ENCODE measurements around the gene ERICH4. TPM values are rescaled to one million over a fixed set of nuclear protein-coding genes. Genes with fewer than 3 reads are reported as not detected.
"Not testable (repeated sequence)": the region's sequence is repeated elsewhere in the genome, so short reads cannot be mapped to it uniquely, and the experiment has no call there.

The ERICH4 gene
- total and polyA plus RNA-seq, 11 donors, result 0.10 to 0.30 TPM; not detected in 9

- peak overlapping the region in 11 of 12 donors; percentile 17 to 89 (median 77) for H3K27ac ChIP-seq
- peaks cover 0 to 15% (median 0%) of the 10 kb centered on the region in 9 donors for H3K36me3 ChIP-seq
- peaks cover 0 to 22% (median 0%) of the 10 kb centered on the region in 9 donors for H3K27me3 ChIP-seq
- TF ChIP-seq CTCF (IDR thresholded peaks at IDR 0.05) (no peak), POLR2A (IDR thresholded peaks at IDR 0.05) (no peak)
- 54 to 73% (median 68%) methylated on average over 12 of the region's 12 CpGs for WGBS, 4 donors
- peak overlapping the region in 7 of 12 donors; percentile 17 to 55 (median 33) for H3K4me3 ChIP-seq
- H3K9me3 ChIP-seq, result no peaks in the 10 kb centered on the region
- ATAC-seq, result peak in 2 of 4 donors; percentile 21 to 38
- DNase-seq, result no peak
- intact Hi-C loops (cut with DNase I), result loop anchor here in 1 of 10 donors (2.0 kb wide), 1 partner anchor 18 kb away; no protein-coding TSS in a partner anchor
- peaks cover 0 to 33% (median 11%) of the 10 kb centered on the region in 12 donors for H3K4me1 ChIP-seq
These were observed 37.4 kb downstream of the ERICH4 start for GRCh38 chr19:41480336-41480735.

- ATAC-seq (no peak), DNase-seq (no peak)
- Histone ChIP-seq H3K27ac (no peak overlapping the region), H3K27me3 (peaks cover 0 to 16% (median 3%) of the 10 kb centered on the region in 9 donors), H3K4me3 (no peak overlapping the region), H3K36me3 (peaks cover 0 to 9% (median 0%) of the 10 kb centered on the region in 9 donors), H3K4me1 (peaks cover 0 to 18% (median 7%) of the 10 kb centered on the region in 12 donors), H3K9me3 (peaks cover 0 to 10% (median 1%) of the 10 kb centered on the region in 12 donors)
- WGBS, 4 donors, result 78 to 85% (median 82%) methylated on average over 4 of the region's 4 CpGs
- no peak for TF ChIP-seq CTCF (IDR thresholded peaks at IDR 0.05)
- no peak for TF ChIP-seq POLR2A (IDR thresholded peaks at IDR 0.05)
- intact Hi-C loops (cut with DNase I), result no loop called here
These were observed 41.9 kb downstream of the ERICH4 start for GRCh38 chr19:41484822-41485221.

- intact Hi-C loops (cut with DNase I); H3K27ac ChIP-seq; H3K4me3 ChIP-seq; DNase-seq; H3K4me1 ChIP-seq; ATAC-seq; H3K36me3 ChIP-seq: not testable (repeated sequence)
- peaks cover 0 to 14% (median 0%) of the 10 kb centered on the region in 9 donors for H3K27me3 ChIP-seq
- WGBS, 4 donors, result 83 to 90% (median 88%) methylated on average over 4 of the region's 4 CpGs
- peaks cover 0 to 14% (median 1%) of the 10 kb centered on the region in 12 donors for H3K9me3 ChIP-seq
These were observed 44.0 kb downstream of the ERICH4 start for GRCh38 chr19:41486953-41487352.

- no peak overlapping the region for H3K27ac ChIP-seq
- intact Hi-C loops (cut with DNase I), result no loop called here
- no peak for DNase-seq
- ATAC-seq, result no peak
- H3K4me3 ChIP-seq, result no peak overlapping the region
- TF ChIP-seq POLR2A (IDR thresholded peaks at IDR 0.05) (no peak), CTCF (IDR thresholded peaks at IDR 0.05) (no peak)
- peaks cover 0 to 7% (median 0%) of the 10 kb centered on the region in 12 donors for H3K9me3 ChIP-seq
- H3K4me1 ChIP-seq, result peaks cover 0 to 23% (median 5%) of the 10 kb centered on the region in 12 donors
- peaks cover 0 to 8% (median 0%) of the 10 kb centered on the region in 9 donors for H3K27me3 ChIP-seq
- WGBS, 4 donors, result 94 to 96% (median 95%) methylated on average over 5 of the region's 5 CpGs
- peaks cover 0 to 13% (median 0%) of the 10 kb centered on the region in 9 donors for H3K36me3 ChIP-seq
These were observed 49.9 kb downstream of the ERICH4 start for GRCh38 chr19:41492843-41493242.

Other genes with a start within 250 kb of the ERICH4 start
- gene CYP2S1, start 249.9 kb upstream of the ERICH4 start, total RNA-seq, result 1 to 10 TPM in 2 of 9 donors, under 1 TPM in 7; 0.18 to 3.8 (median 0.37) TPM
- under 1 TPM; 0.11 to 0.35 TPM for gene CYP2S1, start 249.9 kb upstream of the ERICH4 start, polyA plus RNA-seq
- gene AXL, start 223.9 kb upstream of the ERICH4 start, total RNA-seq, result 10 to 100 TPM in 7 of 9 donors, 1 to 10 TPM in 2; 9.3 to 62.5 (median 13.2) TPM
- 10 to 100 TPM in 1 of 2 donors, 1 to 10 TPM in 1; 5.0 to 21.1 TPM for gene AXL, start 223.9 kb upstream of the ERICH4 start, polyA plus RNA-seq
- 100 to 1,000 TPM in 7 of 9 donors, 10 to 100 TPM in 2; 88.7 to 138 (median 115) TPM for gene HNRNPUL1, start 178.8 kb upstream of the ERICH4 start, total RNA-seq
- 10 to 100 TPM; 64.2 to 91.0 TPM for gene HNRNPUL1, start 178.8 kb upstream of the ERICH4 start, polyA plus RNA-seq
- gene CCDC97, start 133.0 kb upstream of the ERICH4 start, total RNA-seq, result 10 to 100 TPM; 10.0 to 22.2 (median 14.2) TPM
- 10 to 100 TPM; 12.8 to 16.0 TPM for gene CCDC97, start 133.0 kb upstream of the ERICH4 start, polyA plus RNA-seq
- 10 to 100 TPM in 8 of 9 donors, 1 to 10 TPM in 1; 9.4 to 68.8 (median 13.9) TPM for gene TGFB1, start 89.2 kb upstream of the ERICH4 start, total RNA-seq
- 10 to 100 TPM; 13.4 to 24.0 TPM for gene TGFB1, start 89.2 kb upstream of the ERICH4 start, polyA plus RNA-seq
- 1 to 10 TPM; 2.0 to 5.1 (median 3.3) TPM for gene B9D2, start 79.0 kb upstream of the ERICH4 start, total RNA-seq
- gene B9D2, start 79.0 kb upstream of the ERICH4 start, polyA plus RNA-seq, result 10 to 100 TPM in 1 of 2 donors, 1 to 10 TPM in 1; 1.9 to 14.6 TPM
- gene TMEM91, start 66.6 kb upstream of the ERICH4 start, total RNA-seq, result 1 to 10 TPM; 1.0 to 5.4 (median 2.5) TPM
- 1 to 10 TPM; 2.5 to 6.7 TPM for gene TMEM91, start 66.6 kb upstream of the ERICH4 start, polyA plus RNA-seq
- gene EXOSC5, start 45.8 kb upstream of the ERICH4 start, total RNA-seq, result 10 to 100 TPM in 8 of 9 donors, 1 to 10 TPM in 1; 9.6 to 18.6 (median 13.7) TPM
- 10 to 100 TPM; 21.2 to 40.4 TPM for gene EXOSC5, start 45.8 kb upstream of the ERICH4 start, polyA plus RNA-seq
- 100 to 1,000 TPM in 2 of 9 donors, 10 to 100 TPM in 7; 32.0 to 149 (median 39.2) TPM for gene BCKDHA, start 45.3 kb upstream of the ERICH4 start, total RNA-seq
- 10 to 100 TPM; 39.1 to 74.4 TPM for gene BCKDHA, start 45.3 kb upstream of the ERICH4 start, polyA plus RNA-seq
- 10 to 100 TPM in 3 of 9 donors, 1 to 10 TPM in 6; 6.4 to 11.5 (median 9.4) TPM for gene B3GNT8, start 15.8 kb upstream of the ERICH4 start, total RNA-seq
- 10 to 100 TPM in 1 of 2 donors, 1 to 10 TPM in 1; 5.0 to 12.6 TPM for gene B3GNT8, start 15.8 kb upstream of the ERICH4 start, polyA plus RNA-seq
- 100 to 1,000 TPM in 6 of 9 donors, 10 to 100 TPM in 3; 67.9 to 138 (median 102) TPM for gene DMAC2, start 3.2 kb upstream of the ERICH4 start, total RNA-seq
- gene DMAC2, start 3.2 kb upstream of the ERICH4 start, polyA plus RNA-seq, result 100 to 1,000 TPM; 121 to 130 TPM
- gene CEACAM21, start 133.0 kb downstream of the ERICH4 start, total RNA-seq, result 1 to 10 TPM in 2 of 9 donors, under 1 TPM in 6, not detected in 1; 0.27 to 5.7 (median 0.66) TPM
- gene CEACAM21, start 133.0 kb downstream of the ERICH4 start, polyA plus RNA-seq, result under 1 TPM in 1 of 2 donors, not detected in 1; 0.50 TPM
- 1 to 10 TPM in 1 of 9 donors, under 1 TPM in 6, not detected in 2; 0.29 to 1.5 (median 0.35) TPM for gene CEACAM4, start 183.9 kb downstream of the ERICH4 start, total RNA-seq
- gene CEACAM4, start 183.9 kb downstream of the ERICH4 start, polyA plus RNA-seq, result under 1 TPM; 0.46 to 0.49 TPM
- gene CEACAM7, start 245.1 kb downstream of the ERICH4 start, total RNA-seq, result under 1 TPM in 1 of 9 donors, not detected in 8; 0.26 TPM
- under 1 TPM in 1 of 2 donors, not detected in 1; 0.12 TPM for gene CEACAM7, start 245.1 kb downstream of the ERICH4 start, polyA plus RNA-seq

Measured in heart left ventricle (tissue), 16 donors.